NCI-H2196 (cell line): ENCODE data around the gene HERC3.

Experiments used
- DNase-seq: peaks from one replicate; lab custom pipeline; 2025; ENCODE audit not compliant: unreplicated experiment; lab: John Stamatoyannopoulos, UW

HERC3 gene

GRCh38 chr4:88744609-88745008, 152.3 kb downstream of the HERC3 start:
- no peak for DNase-seq

DNA sequence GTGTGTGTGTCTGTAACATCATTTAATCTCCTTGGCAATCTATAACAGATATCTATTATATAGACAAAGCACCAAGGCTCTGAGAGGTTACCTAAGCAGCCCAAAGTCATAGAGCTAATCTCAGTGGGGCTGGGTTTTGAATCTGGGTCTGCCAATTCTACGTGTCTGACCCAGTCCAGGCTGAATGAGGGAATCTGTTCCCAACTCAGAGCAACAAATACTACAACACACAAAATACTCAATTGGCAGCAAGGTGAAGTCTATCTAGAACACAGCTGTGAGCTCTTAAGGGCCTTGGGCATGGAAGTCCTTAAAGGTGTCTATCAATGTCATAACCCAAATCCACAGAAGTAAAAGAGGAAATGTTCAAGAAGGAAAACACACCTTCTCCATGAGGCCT, 152.9 kb downstream of the HERC3 start:
- no peak for DNase-seq

DNA sequence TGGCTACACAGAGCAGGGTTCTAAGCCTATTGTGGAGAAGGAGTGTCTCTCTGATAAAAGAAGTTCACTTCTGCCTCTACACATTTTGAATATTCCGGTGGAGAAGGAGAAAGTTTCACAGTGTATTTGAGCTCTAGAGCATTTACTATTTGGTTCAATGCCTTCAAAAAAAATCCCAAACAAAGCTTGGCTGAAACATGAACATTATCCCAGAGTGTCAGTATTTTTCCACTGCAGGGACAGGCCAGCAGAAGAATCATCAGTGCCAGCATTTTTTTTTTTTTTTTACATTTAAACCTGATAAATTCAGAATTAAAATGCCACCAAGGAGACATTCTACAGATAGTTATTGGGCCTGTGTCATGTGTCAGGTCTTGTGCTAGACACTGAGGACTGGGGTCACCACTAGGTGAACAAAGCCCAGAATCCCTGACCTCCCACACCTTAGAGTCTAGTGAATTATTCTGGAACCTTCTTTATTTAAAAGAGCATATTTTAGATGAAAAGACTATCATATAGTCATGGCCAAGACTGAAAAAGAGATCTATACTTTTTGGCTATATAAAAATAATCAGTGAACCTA, 153.4 kb downstream of the HERC3 start:
- no peak for DNase-seq

DNA sequence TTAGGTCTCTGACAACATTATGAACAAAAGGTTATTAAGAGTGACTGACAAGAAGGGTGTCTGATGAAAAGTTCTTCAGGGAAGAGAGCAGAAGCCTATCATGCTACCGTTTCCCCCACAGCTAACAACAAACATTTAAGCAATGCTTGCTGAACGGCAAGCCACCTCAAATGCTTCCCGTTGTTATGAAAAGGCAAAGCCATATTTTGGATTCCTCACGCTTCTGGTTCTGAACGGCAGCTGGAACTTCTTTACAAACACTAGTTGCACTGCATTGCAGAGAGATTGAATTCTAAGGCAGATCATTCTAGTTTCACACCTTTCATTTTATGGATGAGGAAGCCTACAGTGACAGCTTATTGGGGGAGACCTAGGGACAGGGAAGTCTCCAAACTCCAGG, 153.9 kb downstream of the HERC3 start:
- DNase-seq = no peak

- DNase-seq = no peak
These were observed 155.1 kb downstream of the HERC3 start for GRCh38 chr4:88747351-88747750.

- no peak for DNase-seq
These were observed 158.1 kb downstream of the HERC3 start for GRCh38 chr4:88750369-88750768.

- no peak for DNase-seq
These were observed 159.2 kb downstream of the HERC3 start for GRCh38 chr4:88751258-88752075.

DNA sequence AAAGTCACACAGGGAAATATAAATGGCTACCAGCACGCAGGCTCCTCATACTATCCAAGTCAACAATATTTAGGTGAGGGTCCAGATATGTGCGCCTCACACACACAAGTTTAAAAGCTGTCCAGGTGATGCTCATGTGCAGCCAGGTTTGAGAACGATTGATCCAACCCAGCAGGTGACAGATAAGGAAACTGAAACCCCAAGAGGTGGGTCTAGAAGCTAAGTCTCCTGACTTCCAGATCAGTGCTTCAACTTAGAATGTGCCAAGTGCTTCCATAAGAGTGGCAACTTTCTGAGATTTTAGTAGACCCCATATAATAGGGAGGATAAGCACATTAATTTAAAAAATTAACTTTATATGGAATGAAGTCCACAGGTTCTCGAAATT, 159.8 kb downstream of the HERC3 start:
- no peak for DNase-seq

DNA sequence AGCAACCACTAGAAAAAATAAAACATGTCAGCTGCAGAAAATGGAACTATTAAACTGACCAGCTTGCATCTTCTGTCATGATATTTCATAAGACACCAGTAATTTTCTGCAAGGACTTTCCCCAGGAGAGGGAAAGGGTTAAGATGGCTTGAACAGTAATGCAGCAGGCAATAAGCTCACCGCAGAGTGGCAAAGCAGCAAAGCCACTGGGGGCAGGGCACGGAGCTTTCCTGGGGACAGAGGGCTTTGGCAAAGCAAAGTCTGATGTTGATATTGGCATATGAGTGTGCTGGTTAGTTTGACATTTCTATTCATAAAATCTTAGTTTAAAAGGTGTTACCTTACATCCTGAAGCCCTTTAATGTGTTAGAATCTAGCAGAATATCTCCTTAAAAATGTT, 160.5 kb downstream of the HERC3 start:
- no peak for DNase-seq

DNA sequence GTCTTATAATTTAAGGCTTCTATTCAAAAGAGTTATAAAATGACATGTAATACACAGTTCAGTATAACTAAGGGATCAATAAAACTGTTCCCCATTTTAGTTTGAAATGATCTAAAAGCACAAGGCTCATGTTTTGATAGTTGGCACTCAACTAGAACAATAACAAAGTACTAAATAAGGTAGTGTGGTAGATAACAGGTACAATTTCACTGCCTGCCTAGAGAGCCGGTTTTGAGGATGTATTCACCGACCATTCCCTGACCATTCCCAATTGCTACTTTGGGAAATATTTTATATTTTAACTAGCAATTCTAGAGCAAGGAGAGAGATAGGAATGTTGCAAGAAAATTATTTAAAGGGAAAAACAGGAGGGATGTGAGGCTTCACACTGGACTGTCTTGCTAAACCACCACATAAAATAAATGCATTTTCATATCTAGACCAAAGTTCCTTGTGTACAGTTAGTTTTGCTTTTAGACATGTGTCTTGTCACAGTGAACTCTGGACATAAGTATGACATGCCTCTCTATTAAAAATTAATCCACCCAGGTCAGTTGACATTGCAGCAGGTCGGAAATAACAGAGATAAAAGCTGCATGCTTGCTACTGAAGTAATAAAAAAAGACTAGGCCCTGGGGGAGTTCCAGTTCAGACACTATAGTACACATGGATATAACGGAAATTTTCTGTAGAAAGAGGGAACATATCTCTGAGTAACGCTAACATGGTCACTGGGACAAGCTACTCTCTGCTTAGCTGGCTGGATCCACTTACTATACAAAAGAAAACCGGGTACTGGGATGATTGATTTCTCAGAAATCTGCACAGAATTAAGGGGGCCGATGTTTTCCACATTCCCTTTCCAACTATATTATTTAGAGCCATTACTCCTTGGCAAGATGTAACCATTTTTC, 161.6 kb downstream of the HERC3 start:
- DNase-seq = no peak

DNA sequence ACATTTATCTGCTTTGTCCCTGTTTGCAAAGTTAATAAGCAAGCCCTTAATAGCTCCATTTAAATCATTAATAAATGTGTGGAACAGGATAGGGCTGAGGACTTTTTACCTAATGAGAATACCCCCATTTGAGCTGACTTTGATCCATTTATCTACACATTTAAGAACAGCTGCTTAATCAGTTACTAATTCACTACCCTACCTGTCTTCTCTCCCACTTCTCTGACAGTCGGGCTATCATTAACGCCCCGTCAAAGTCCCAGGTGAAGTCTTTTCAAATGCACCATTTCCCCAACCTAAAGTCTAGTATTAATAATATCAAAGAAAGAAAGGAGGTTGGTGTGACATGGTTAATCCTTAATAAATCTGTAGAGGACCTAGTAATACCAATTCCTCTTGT, 162.5 kb downstream of the HERC3 start:
- no peak for DNase-seq

GRCh38 chr4:88755454-88755853, 163.2 kb downstream of the HERC3 start:
- DNase-seq = no peak

GRCh38 chr4:88756149-88756548, 163.9 kb downstream of the HERC3 start:
- DNase-seq = no peak

- DNase-seq = no peak
These were observed 164.8 kb downstream of the HERC3 start for GRCh38 chr4:88757067-88757466.

GRCh38 chr4:88757776-88758175, 165.5 kb downstream of the HERC3 start:
- no peak for DNase-seq
